GM21717 (cell line): ENCODE results near the gene TNN.

Experiments
- ATAC-seq: cut with Tn5 transposase; IDR thresholded peaks from one replicate; pipeline ENCODE4 v1.9.1; 2021; ENCODE audit warnings: mild to moderate bottlenecking, moderate library complexity; ENCODE audit not compliant: unreplicated experiment

Gene TNN

DNA sequence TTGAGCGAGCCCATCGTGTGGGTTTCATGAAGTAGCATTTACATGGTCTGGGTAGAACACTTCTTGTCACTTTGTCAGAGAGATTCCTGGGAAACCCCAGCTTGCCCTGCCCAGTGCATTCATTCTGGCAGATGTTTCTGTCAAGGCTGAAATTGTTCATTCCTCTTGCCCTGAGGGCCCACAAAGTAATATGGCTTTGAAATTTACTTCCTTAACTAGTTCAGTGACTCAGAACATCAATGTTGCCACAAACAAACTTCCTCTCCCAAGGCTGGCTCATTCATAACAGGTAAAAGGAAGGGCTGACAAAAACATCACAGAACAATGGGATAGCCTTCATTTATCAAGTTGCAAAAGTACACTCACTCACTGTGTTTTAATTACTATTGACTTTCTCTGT, 129.9 kb downstream of the TNN start:
- no peak for ATAC-seq
